ENCODE results near the gene FOXP1. TPM values are rescaled to one million over a fixed set of nuclear protein-coding genes. Genes with fewer than 3 reads are reported as not detected.

The FOXP1 gene
- polyA plus RNA-seq, 1 donor from 2014 or later: 5.6 TPM

- Histone ChIP-seq H3K4me3 (ENCODE audit: low read length) (no peak overlapping the region), H3F3A (ENCODE audit: insufficient read depth, low read length, poor library complexity, severe bottlenecking) (no peaks in the 10 kb centered on the region), H3K27me3 (ENCODE audit: insufficient read depth, low read depth, low read length) (no peaks in the 10 kb centered on the region), H3K9me3 (ENCODE audit: low read length) (no peaks in the 10 kb centered on the region), H3K36me3 (ENCODE audit: insufficient read depth, low read length) (no peaks in the 10 kb centered on the region), H2AFZ (ENCODE audit: low read depth, low read length) (no peak overlapping the region), H3K27ac (ENCODE audit: low read length) (no peak overlapping the region), H3K9ac (ENCODE audit: low read length) (no peak overlapping the region), H4K20me1 (ENCODE audit: insufficient read depth) (no peaks in the 10 kb centered on the region), H3K4me2 (ENCODE audit: low read length) (no peak overlapping the region), H3K9me2 (ENCODE audit: insufficient read depth, low read length) (no peaks in the 10 kb centered on the region), H3K79me2 (replicated peaks; ENCODE audit: insufficient read depth, low read length) (no peaks in the 10 kb centered on the region)
- TF ChIP-seq RAD21 (conservative IDR thresholded peaks at IDR 0.05) (no peak), EZH2 (IDR thresholded peaks at IDR 0.05; ENCODE audit: borderline replicate concordance, insufficient read depth, low read length, poor library complexity, severe bottlenecking) (no peak), MXI1 (conservative IDR thresholded peaks at IDR 0.05; ENCODE audit: poor library complexity, severe bottlenecking) (no peak)
- TF ChIP-seq, protein P1, sequence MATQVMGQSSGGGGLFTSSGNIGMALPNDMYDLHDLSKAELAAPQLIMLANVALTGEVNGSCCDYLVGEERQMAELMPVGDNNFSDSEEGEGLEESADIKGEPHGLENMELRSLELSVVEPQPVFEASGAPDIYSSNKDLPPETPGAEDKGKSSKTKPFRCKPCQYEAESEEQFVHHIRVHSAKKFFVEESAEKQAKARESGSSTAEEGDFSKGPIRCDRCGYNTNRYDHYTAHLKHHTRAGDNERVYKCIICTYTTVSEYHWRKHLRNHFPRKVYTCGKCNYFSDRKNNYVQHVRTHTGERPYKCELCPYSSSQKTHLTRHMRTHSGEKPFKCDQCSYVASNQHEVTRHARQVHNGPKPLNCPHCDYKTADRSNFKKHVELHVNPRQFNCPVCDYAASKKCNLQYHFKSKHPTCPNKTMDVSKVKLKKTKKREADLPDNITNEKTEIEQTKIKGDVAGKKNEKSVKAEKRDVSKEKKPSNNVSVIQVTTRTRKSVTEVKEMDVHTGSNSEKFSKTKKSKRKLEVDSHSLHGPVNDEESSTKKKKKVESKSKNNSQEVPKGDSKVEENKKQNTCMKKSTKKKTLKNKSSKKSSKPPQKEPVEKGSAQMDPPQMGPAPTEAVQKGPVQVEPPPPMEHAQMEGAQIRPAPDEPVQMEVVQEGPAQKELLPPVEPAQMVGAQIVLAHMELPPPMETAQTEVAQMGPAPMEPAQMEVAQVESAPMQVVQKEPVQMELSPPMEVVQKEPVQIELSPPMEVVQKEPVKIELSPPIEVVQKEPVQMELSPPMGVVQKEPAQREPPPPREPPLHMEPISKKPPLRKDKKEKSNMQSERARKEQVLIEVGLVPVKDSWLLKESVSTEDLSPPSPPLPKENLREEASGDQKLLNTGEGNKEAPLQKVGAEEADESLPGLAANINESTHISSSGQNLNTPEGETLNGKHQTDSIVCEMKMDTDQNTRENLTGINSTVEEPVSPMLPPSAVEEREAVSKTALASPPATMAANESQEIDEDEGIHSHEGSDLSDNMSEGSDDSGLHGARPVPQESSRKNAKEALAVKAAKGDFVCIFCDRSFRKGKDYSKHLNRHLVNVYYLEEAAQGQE (IDR thresholded peaks at IDR 0.05; ENCODE audit: borderline replicate concordance): no peak
- TF ChIP-seq, protein P2, sequence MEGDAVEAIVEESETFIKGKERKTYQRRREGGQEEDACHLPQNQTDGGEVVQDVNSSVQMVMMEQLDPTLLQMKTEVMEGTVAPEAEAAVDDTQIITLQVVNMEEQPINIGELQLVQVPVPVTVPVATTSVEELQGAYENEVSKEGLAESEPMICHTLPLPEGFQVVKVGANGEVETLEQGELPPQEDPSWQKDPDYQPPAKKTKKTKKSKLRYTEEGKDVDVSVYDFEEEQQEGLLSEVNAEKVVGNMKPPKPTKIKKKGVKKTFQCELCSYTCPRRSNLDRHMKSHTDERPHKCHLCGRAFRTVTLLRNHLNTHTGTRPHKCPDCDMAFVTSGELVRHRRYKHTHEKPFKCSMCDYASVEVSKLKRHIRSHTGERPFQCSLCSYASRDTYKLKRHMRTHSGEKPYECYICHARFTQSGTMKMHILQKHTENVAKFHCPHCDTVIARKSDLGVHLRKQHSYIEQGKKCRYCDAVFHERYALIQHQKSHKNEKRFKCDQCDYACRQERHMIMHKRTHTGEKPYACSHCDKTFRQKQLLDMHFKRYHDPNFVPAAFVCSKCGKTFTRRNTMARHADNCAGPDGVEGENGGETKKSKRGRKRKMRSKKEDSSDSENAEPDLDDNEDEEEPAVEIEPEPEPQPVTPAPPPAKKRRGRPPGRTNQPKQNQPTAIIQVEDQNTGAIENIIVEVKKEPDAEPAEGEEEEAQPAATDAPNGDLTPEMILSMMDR (IDR thresholded peaks at IDR 0.05; ENCODE audit: poor library complexity, severe bottlenecking): no peak
Measured at GRCh38 chr3:71498543-71498942, 85.0 kb downstream of the FOXP1 start.

- Histone ChIP-seq H3F3A (ENCODE audit: insufficient read depth, low read length, poor library complexity, severe bottlenecking) (no peaks in the 10 kb centered on the region), H3K4me2 (ENCODE audit: low read length) (no peak overlapping the region), H3K27ac (ENCODE audit: low read length) (no peak overlapping the region), H3K4me3 (ENCODE audit: low read length) (no peak overlapping the region), H3K9me3 (ENCODE audit: low read length) (no peaks in the 10 kb centered on the region), H3K9ac (ENCODE audit: low read length) (no peak overlapping the region), H3K36me3 (ENCODE audit: insufficient read depth, low read length) (no peaks in the 10 kb centered on the region), H4K20me1 (ENCODE audit: insufficient read depth) (no peaks in the 10 kb centered on the region), H3K9me2 (ENCODE audit: insufficient read depth, low read length) (no peaks in the 10 kb centered on the region), H2AFZ (ENCODE audit: low read depth, low read length) (no peak overlapping the region), H3K79me2 (replicated peaks; ENCODE audit: insufficient read depth, low read length) (no peaks in the 10 kb centered on the region), H3K27me3 (ENCODE audit: insufficient read depth, low read depth, low read length) (no peaks in the 10 kb centered on the region)
- TF ChIP-seq POLR2AphosphoS5 (IDR thresholded peaks at IDR 0.05): no peak
- no peak for TF ChIP-seq EZH2 (IDR thresholded peaks at IDR 0.05; ENCODE audit: borderline replicate concordance, insufficient read depth, low read length, poor library complexity, severe bottlenecking)
Measured at GRCh38 chr3:71497971-71498444, 85.5 kb downstream of the FOXP1 start.

DNA sequence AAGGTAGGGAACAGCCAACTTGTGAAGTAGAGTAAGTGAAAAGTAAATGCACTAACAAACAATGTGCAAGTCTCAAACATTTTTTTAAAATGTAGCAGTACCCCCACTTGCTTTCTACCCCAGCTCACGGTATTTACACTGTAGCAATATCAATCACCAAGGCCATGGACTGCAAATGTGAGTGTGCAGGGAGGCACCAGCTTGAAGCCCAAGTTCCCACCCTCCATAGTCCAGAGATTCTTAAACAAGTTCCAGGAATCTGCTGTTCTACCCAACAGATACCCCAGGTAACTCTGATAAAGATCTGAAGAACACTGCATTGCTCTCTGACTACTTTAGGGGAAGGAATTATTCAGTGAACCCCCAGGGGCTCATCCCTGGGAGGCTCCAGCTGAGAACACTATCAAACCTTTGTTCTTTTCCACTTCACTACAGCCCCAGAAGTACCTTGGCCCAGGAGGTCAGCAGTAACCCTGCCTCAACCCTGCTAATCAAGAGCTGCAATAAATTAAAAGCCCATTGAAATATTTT is 86.1 kb downstream of the FOXP1 start:
- Histone ChIP-seq H3K36me3 (ENCODE audit: insufficient read depth, low read length) (no peaks in the 10 kb centered on the region), H3K27me3 (ENCODE audit: insufficient read depth, low read depth, low read length) (no peaks in the 10 kb centered on the region), H3K27ac (ENCODE audit: low read length) (no peak overlapping the region), H3K4me3 (ENCODE audit: low read length) (no peak overlapping the region), H4K20me1 (ENCODE audit: insufficient read depth) (no peaks in the 10 kb centered on the region), H3K4me2 (ENCODE audit: low read length) (no peak overlapping the region), H3K9me3 (ENCODE audit: low read length) (no peaks in the 10 kb centered on the region), H3K9me2 (ENCODE audit: insufficient read depth, low read length) (no peaks in the 10 kb centered on the region), H3K9ac (ENCODE audit: low read length) (no peak overlapping the region), H3K79me2 (replicated peaks; ENCODE audit: insufficient read depth, low read length) (no peaks in the 10 kb centered on the region), H2AFZ (ENCODE audit: low read depth, low read length) (no peak overlapping the region), H3F3A (ENCODE audit: insufficient read depth, low read length, poor library complexity, severe bottlenecking) (no peaks in the 10 kb centered on the region)
- TF ChIP-seq RAD21 (conservative IDR thresholded peaks at IDR 0.05) (no peak), TAF1 (IDR thresholded peaks at IDR 0.05; ENCODE audit: low read depth) (no peak)
- TF ChIP-seq, protein P2 (IDR thresholded peaks at IDR 0.05; ENCODE audit: poor library complexity, severe bottlenecking): no peak
- TF ChIP-seq, protein P1 (IDR thresholded peaks at IDR 0.05; ENCODE audit: borderline replicate concordance): no peak
